Body of pancreas (tissue), 4 donors: ENCODE data around the gene SLC22A23. TPM values are rescaled to one million over a fixed set of nuclear protein-coding genes. Genes with fewer than 3 reads are reported as not detected.

Experiments used
- ATAC-seq: fragments of 150-250 bp; one replicate; pipeline ENCODE4 v1.9.1; 2016
- DNase-seq, 4 donors: peaks; one replicate each; pipeline ENCODE4 v3.0.0-alpha.2; 2019
- H3K27ac ChIP-seq, 4 donors: fragments of 200-600 bp; sonication (generic); 1 replicate in 3 of 4; 2 replicates in 1 of 4; pipeline versions ENCODE4 v1.5.1 to v1.6.1; 2016 to 2019; ENCODE audit warnings: mild to moderate bottlenecking in 1 of 4, mixed read lengths in 1 of 4, moderate library complexity in 1 of 4
- H3K27me3 ChIP-seq, 2 donors: fragments of 200-600 bp; sonication (generic); one replicate each; pipeline ENCODE4 v1.6.0; 2016; ENCODE audit warnings: mild to moderate bottlenecking in 1 of 2
- H3K36me3 ChIP-seq, 2 donors: fragments of 200-600 bp; sonication (generic); replicated peaks in 1 of 2; 2 replicates each; pipeline ENCODE4 v1.5.1; 2016; ENCODE audit warnings: low read depth in 2 of 2; ENCODE audit not compliant: insufficient read depth in 1 of 2
- H3K4me1 ChIP-seq: fragments of 200-600 bp; sonication (generic); one replicate; pipeline ENCODE4 v1.6.0; 2016
- H3K4me3 ChIP-seq, 2 donors: fragments of 200-600 bp; sonication (generic); 1 replicate in 1 of 2; 2 replicates in 1 of 2; pipeline ENCODE4 v1.5.1; 2016 to 2019
- H3K9me3 ChIP-seq, 3 donors: fragments of 200-600 bp; sonication (generic); 1 replicate in 2 of 3; 2 replicates in 1 of 3; pipeline ENCODE4 v1.5.1; 2016
- POLR2A ChIP-seq, 3 donors: fragments of 450-650 bp; IDR thresholded peaks; one replicate each; pipeline ENCODE4 v1.6.1; 2016; ENCODE audit warnings: antibody characterized with exemption in 3 of 3, mild to moderate bottlenecking in 2 of 3
- WGBS, 2 donors: methylation state at CpG; one replicate each; pipeline ENCODE4 v1.1.5; 2017; 5-methylcytosine and 5-hydroxymethylcytosine counted together
- intact Hi-C: fragments of 100-400 bp; cut with DNase I; formaldehyde crosslinking; loops from one replicate; pipeline ENCODE4 v1.15.1; 2023
- total RNA-seq, 2 donors: library from RNA; depleted of rRNA; stranded (reverse); fragments of >200 nt; gene quantifications; one replicate each; pipeline ENCODE4 v1.1.0, GENCODE V29; 2016
- TF ChIP-seq, protein P1 (sequence below), 7 experiments: fragments of 450-650 bp in 4 of 7; fragments of 200-600 bp in 3 of 7; sonication (generic) in 3 of 7; IDR thresholded peaks; one replicate each; pipeline ENCODE4 v1.5.1; 2016 to 2019; ENCODE audit warnings: antibody characterized with exemption in 7 of 7

The SLC22A23 gene
- total RNA-seq, 2 donors from 2014 or later, result 20.4 to 32.2 TPM

DNA sequence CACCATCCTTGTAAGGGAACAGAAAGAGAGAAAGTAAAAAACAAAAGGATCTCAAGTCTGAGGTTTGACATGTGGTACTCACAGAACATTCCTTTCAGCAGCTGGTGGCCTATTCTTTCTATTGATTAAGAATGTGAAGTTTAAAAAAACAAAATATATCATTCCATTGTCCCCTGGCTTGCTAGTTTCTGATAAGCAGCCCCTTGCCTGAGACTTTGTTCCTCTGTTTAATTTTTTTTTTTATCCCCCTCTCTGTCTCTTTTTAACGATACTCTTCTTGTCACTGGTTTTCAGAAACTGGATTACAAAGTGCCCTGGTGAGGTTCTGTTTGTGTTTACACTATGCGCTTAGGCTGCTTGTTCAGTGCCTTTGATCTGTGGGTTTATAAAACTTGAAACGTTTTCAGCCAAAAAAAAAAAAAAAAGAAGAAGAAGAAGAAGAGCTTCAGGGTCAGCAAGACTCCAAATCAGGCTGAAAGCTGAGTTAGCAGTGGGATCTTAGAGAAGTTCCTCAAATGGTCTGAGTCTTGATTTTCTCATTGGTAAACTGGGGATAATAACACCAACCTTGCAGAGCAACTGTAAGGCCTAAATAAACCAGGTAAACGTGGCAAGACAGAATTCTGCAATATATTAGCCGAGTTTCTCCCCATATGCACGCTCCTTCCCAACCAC is 45.1 kb upstream of the SLC22A23 start:
- 53 to 59% methylated on average over 6 of the region's 6 CpGs for WGBS, 2 donors
- DNase-seq, result no peak
- no peaks in the 10 kb centered on the region for H3K27me3 ChIP-seq
- H3K9me3 ChIP-seq, result no peaks in the 10 kb centered on the region
- H3K36me3 ChIP-seq, result no peaks in the 10 kb centered on the region
- no peaks in the 10 kb centered on the region for H3K4me1 ChIP-seq
- TF ChIP-seq POLR2A (IDR thresholded peaks at IDR 0.05), result no peak
- TF ChIP-seq, protein P1, sequence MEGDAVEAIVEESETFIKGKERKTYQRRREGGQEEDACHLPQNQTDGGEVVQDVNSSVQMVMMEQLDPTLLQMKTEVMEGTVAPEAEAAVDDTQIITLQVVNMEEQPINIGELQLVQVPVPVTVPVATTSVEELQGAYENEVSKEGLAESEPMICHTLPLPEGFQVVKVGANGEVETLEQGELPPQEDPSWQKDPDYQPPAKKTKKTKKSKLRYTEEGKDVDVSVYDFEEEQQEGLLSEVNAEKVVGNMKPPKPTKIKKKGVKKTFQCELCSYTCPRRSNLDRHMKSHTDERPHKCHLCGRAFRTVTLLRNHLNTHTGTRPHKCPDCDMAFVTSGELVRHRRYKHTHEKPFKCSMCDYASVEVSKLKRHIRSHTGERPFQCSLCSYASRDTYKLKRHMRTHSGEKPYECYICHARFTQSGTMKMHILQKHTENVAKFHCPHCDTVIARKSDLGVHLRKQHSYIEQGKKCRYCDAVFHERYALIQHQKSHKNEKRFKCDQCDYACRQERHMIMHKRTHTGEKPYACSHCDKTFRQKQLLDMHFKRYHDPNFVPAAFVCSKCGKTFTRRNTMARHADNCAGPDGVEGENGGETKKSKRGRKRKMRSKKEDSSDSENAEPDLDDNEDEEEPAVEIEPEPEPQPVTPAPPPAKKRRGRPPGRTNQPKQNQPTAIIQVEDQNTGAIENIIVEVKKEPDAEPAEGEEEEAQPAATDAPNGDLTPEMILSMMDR (IDR thresholded peaks at IDR 0.05), result no peak
- H3K27ac ChIP-seq, result no peak overlapping the region
- no peak overlapping the region for H3K4me3 ChIP-seq
- intact Hi-C loops, result no loop called here
- no peak for ATAC-seq

DNA sequence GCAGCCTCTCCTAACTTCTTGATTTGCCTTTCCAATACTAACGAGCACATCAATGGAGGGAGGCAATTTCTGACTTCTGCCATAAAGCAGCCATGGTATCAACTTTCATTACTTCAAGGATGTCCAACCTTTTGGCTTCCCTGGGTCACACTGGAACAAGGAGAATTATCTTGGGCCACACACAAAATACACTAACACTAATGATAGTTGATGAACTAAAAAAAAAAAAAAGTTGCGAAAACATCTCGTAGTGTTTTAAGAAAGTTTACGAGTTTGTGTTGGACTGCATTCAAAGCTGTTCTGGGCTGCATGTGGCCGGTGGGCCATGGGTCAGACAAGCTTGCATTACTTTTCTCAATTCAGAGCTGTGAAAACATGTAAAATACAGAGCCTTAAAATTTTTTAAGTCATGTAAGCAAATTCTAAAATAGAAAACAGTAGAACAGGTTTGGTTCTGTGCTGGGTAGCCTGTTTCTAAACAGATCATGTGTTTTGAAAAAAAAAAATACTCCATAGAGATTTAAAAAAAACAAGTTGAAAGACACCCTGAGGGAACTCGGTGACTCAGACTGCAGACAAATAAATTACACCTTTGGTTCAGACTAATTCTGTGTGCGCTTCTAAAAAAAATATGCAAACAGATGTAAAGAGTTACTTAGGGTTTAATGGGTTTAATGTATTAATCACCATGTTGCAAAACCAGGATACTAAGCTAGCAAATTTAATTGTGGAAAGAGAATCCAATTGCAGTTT is 43.6 kb upstream of the SLC22A23 start:
- 82 to 89% methylated on average over 7 of the region's 7 CpGs for WGBS, 2 donors
- no peak overlapping the region for H3K4me3 ChIP-seq
- H3K4me1 ChIP-seq, result no peaks in the 10 kb centered on the region
- ATAC-seq (no peak), DNase-seq (no peak)
- H3K27ac ChIP-seq, result no peak overlapping the region
- no peaks in the 10 kb centered on the region for H3K27me3 ChIP-seq
- no peaks in the 10 kb centered on the region for H3K36me3 ChIP-seq
- intact Hi-C loops, result no loop called here
- TF ChIP-seq, protein P1 (IDR thresholded peaks at IDR 0.05), result no peak
- TF ChIP-seq POLR2A (IDR thresholded peaks at IDR 0.05), result no peak
- no peaks in the 10 kb centered on the region for H3K9me3 ChIP-seq

DNA sequence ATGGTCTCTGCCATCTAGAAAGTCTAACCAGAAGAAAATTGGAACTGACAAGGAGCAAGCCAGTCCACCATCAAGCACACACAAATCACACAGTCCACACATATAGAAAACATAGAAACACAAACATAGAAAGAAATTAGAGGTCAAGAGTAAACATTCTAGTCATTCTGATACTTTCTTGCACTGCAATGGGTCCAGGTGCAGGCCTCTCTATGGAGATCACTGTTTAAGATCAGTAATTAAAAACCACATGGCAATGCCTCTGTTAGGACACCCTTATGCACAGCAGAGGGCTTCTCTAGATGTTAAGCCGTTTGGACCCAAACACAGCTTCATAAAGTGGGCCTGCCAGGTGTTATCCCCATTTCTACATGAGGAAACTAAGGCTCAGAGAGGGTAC is 42.8 kb upstream of the SLC22A23 start:
- Histone ChIP-seq H3K4me1 (no peaks in the 10 kb centered on the region), H3K27ac (no peak overlapping the region), H3K4me3 (no peak overlapping the region), H3K36me3 (no peaks in the 10 kb centered on the region), H3K9me3 (no peaks in the 10 kb centered on the region), H3K27me3 (no peaks in the 10 kb centered on the region)
- TF ChIP-seq, protein P1 (IDR thresholded peaks at IDR 0.05), result no peak
- TF ChIP-seq POLR2A (IDR thresholded peaks at IDR 0.05), result no peak
- WGBS, 2 donors, result 71 to 77% methylated on average over 1 of the region's 1 CpG
- ATAC-seq, result no peak
- no peak for DNase-seq
- intact Hi-C loops, result no loop called here

DNA sequence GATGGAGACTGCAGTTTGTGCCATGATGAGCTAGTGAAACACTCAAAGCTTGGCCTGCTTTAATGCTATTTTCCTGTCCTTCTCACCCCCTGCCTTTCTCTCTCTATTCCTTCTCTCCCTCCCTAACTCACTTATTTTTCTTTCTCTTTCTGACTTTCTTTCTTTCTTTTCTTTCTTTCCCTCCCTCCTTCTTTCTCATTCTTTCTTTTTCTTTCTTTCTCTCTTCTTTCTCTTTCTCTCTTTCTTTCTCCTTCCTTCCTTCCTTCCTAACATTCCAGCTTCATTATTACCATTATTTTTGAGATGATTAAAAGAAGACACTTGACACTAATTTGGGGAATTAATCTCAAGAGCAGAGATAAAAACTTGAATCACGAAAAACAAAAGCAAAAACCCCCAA is 39.5 kb upstream of the SLC22A23 start:
- WGBS, 2 donors, result 67 to 72% methylated on average over 1 of the region's 1 CpG

More for the DNA sequence above, 39.5 kb upstream of the SLC22A23 start:
- no peaks in the 10 kb centered on the region for H3K27me3 ChIP-seq
- no peaks in the 10 kb centered on the region for H3K36me3 ChIP-seq
- no peak overlapping the region for H3K4me3 ChIP-seq
- H3K27ac ChIP-seq, result no peak overlapping the region
- TF ChIP-seq, protein P1 (IDR thresholded peaks at IDR 0.05), result no peak
- no peak for TF ChIP-seq POLR2A (IDR thresholded peaks at IDR 0.05)
- no peaks in the 10 kb centered on the region for H3K4me1 ChIP-seq
- intact Hi-C loops, result no loop called here
- ATAC-seq (no peak), DNase-seq (no peak)
- H3K9me3 ChIP-seq, result no peaks in the 10 kb centered on the region
